HG03439 (cell line): Measurements from ENCODE around the gene SEC22C.
A peak's percentile ranks its signal among the peaks of the same experiment; 100 is the strongest.
"Not testable (repeated sequence)": the region's sequence is repeated elsewhere in the genome, so short reads cannot be mapped to it uniquely, and the experiment has no call there.

Experiments used
- ATAC-seq: cut with Tn5 transposase; IDR thresholded peaks from one replicate; pipeline ENCODE4 v1.9.1; 2021; ENCODE audit warnings: mild to moderate bottlenecking, moderate library complexity; ENCODE audit not compliant: unreplicated experiment

Gene SEC22C

GRCh38 chr3:42581709-42582473, at the start of gene SEC22C:
SEC22C (minus strand) TSS chr3:42581967; CDS start chr3:42569046, 12,921 bp downstream.
- peak; percentile 93 for ATAC-seq

GRCh38 chr3:42613462-42613861, 31.7 kb upstream of the SEC22C start:
- no peak for ATAC-seq

GRCh38 chr3:42612928-42613327, 31.2 kb upstream of the SEC22C start:
- ATAC-seq = peak; percentile 62

GRCh38 chr3:42612217-42612616, 30.4 kb upstream of the SEC22C start:
- no peak for ATAC-seq

GRCh38 chr3:42610976-42611375, 29.2 kb upstream of the SEC22C start:
- no peak for ATAC-seq

GRCh38 chr3:42608581-42608980, 26.8 kb upstream of the SEC22C start:
- no peak for ATAC-seq

GRCh38 chr3:42605546-42606173, 23.9 kb upstream of the SEC22C start:
- no peak for ATAC-seq

- no peak for ATAC-seq
These were observed 21.2 kb upstream of the SEC22C start for GRCh38 chr3:42602961-42603360.

GRCh38 chr3:42601896-42602581, 20.3 kb upstream of the SEC22C start:
- no peak for ATAC-seq

GRCh38 chr3:42600958-42601675, 19.4 kb upstream of the SEC22C start:
- peak; percentile 28 for ATAC-seq

- peak; percentile 86 for ATAC-seq
These were observed 18.6 kb upstream of the SEC22C start, which contains the start of gene NKTR for GRCh38 chr3:42600111-42600957. NKTR (plus strand) TSS chr3:42600686; CDS start chr3:42601007, 321 bp downstream.

GRCh38 chr3:42597098-42597497, 15.3 kb upstream of the SEC22C start:
- not testable (repeated sequence) for ATAC-seq

- ATAC-seq = no peak
These were observed 13.9 kb upstream of the SEC22C start for GRCh38 chr3:42595682-42596081.

- ATAC-seq = no peak
These were observed 11.9 kb upstream of the SEC22C start for GRCh38 chr3:42593635-42594034.

GRCh38 chr3:42591811-42592210, 10.0 kb upstream of the SEC22C start:
- ATAC-seq = no peak

GRCh38 chr3:42590989-42591756, 9.4 kb upstream of the SEC22C start:
- no peak for ATAC-seq

- ATAC-seq = no peak
These were observed 7.8 kb upstream of the SEC22C start for GRCh38 chr3:42589382-42590109.

- ATAC-seq = no peak
These were observed 6.9 kb upstream of the SEC22C start for GRCh38 chr3:42588625-42589024.
